HG03342 (cell line): ENCODE measurements around the gene NAT14.
"Not testable (repeated sequence)": the region's sequence is repeated elsewhere in the genome, so short reads cannot be mapped to it uniquely, and the experiment has no call there.

ENCODE experiments used
- ATAC-seq: cut with Tn5 transposase; IDR thresholded peaks from one replicate; pipeline ENCODE4 v1.9.1; 2021; ENCODE audit warnings: mild to moderate bottlenecking, moderate library complexity; ENCODE audit not compliant: unreplicated experiment

NAT14 gene

GRCh38 chr19:55534280-55534679 is 49.3 kb downstream of the NAT14 start:
- ATAC-seq: not testable (repeated sequence)

- no peak for ATAC-seq
Observed at GRCh38 chr19:55535173-55535964, 50.4 kb downstream of the NAT14 start.

GRCh38 chr19:55535965-55536350 is 51.0 kb downstream of the NAT14 start:
- ATAC-seq: no peak

DNA sequence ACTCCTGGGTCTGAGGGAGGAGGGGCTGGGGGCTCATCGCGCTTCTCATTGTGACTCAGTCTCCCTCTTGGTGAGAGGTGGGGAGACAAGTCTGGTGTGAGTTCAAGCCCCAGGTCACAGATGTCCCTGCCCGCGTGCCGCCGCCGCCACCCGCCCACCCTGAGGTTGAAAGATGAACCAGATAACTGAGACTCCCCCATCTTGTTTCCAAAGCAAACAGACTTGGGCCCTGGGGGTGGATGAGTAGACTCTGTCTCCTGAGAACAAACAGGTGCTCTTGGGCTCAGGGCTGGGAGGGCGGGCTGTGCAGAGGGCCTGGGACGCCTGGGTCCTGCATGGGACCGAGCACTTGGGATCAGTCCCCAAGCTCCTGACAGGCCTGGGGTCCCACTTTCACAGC is 51.4 kb downstream of the NAT14 start:
- ATAC-seq: no peak
